DMS53 (cell line): ENCODE measurements around the gene BCL2.
A peak's percentile ranks its signal among the peaks of the same experiment; 100 is the strongest.
"Not testable (repeated sequence)": the region's sequence is repeated elsewhere in the genome, so short reads cannot be mapped to it uniquely, and the experiment has no call there.

Source experiments
- DNase-seq: peaks from one replicate; lab custom pipeline; 2025; lab: John Stamatoyannopoulos, UW

BCL2 gene

DNA sequence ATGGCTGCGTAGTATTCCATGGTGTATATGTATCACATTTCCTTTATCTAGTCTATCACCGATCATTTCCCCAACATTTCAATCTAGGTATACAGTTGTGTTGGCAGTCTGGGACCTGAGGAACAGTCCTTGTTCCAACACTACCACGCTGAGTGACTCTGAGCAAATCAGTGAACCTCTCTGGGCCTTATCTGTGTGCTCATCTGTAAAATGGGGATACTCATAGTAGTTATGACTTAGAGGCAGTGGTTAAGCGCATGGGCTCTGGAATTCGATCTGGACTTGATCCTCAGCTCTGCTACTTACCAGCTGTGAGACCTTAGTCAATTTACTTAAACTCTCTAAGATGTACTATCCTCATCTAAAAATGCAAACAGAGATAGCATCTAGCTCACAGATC, 85.1 kb downstream of the BCL2 start:
- no peak for DNase-seq

- no peak for DNase-seq
Observed at GRCh38 chr18:63233334-63233733, 86.2 kb downstream of the BCL2 start.

- DNase-seq, result peak; percentile 45
Observed at GRCh38 chr18:63232826-63233225, 86.7 kb downstream of the BCL2 start.

GRCh38 chr18:63229971-63230370, 89.6 kb downstream of the BCL2 start:
- DNase-seq, result no peak

GRCh38 chr18:63225434-63225833, 94.1 kb downstream of the BCL2 start:
- peak; percentile 89 for DNase-seq

DNA sequence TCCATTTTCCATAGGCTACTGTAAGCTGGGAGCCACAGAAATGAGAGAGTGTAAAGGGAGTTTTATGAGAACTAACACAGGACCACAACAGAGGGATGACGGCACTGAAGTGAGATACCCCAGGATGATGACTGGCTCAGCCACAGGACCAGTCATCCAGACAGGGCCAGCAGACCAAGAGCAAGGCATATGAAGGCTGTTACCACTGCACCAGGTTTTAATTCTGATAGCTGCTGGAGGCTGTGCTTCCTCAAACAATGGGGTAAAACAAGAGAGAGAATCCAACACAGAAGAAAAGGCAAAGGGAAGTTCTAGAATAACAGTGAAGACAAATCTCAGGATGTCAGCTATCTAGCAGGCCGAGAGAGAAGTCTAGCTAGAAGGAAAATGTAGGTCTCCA, 94.9 kb downstream of the BCL2 start:
- peak; percentile 43 for DNase-seq

GRCh38 chr18:63223837-63224236, 95.7 kb downstream of the BCL2 start:
- no peak for DNase-seq

GRCh38 chr18:63220903-63221302, 98.7 kb downstream of the BCL2 start:
- DNase-seq, result no peak

GRCh38 chr18:63218472-63218871, 101.1 kb downstream of the BCL2 start:
- DNase-seq, result peak; percentile 46

- DNase-seq, result peak; percentile 97
Observed at GRCh38 chr18:63216516-63217311, 102.9 kb downstream of the BCL2 start.

DNA sequence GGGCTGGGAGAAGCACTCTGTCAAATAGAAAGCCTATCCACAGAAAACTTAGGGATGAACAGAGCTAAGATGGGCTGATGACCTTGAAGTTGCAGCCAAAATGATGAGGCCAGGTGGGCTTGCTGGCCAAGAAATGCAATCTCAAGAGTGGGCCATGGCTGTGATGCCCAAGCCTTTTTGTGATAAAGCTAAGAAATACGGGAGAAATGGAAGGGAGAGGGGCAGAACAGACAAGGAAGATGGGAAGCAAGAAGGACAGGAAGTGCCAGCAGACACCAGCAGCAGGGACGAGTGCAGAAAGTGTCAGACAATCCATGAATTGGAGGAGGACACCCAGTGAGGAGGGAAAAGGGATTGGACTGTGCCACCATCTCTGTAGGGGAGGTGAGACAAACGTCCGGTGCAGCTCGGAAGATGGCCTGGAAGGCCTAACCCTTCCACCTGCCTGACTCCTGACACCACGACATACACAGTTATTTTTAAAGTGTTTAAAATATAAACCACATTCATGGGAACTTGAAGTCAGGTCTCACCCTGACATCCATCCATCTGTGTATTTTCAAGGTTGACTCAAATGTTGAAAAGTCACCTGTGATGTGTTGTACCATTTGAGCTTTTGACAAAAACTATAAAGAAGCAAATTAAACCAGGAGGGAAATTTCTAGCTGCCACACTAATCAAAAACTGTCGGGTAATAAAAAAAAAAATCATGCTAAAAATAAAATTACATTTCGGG, 105.5 kb downstream of the BCL2 start:
- peak; percentile 36 for DNase-seq

GRCh38 chr18:63213331-63213900, 106.2 kb downstream of the BCL2 start:
- DNase-seq, result no peak

DNA sequence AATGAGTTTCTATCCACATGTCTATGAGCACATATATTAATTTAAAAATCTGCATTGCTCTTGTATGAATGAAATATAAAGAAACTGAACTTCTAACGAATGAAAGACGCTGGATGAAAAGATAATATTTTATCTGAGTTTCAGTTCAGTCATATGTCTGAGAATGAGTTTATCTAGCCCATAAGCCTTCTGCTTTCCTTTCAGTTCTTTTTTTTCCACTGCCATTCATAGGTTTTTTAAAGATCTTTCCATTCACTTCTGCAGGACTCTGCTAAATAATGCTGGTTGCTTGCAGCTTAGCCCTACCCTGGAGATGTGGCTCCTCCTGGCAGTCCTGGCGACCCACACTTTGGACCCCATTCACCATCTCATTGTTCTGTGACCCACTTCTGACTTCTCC, 109.0 kb downstream of the BCL2 start:
- no peak for DNase-seq

GRCh38 chr18:63208676-63209075, 110.9 kb downstream of the BCL2 start:
- peak; percentile 91 for DNase-seq

DNA sequence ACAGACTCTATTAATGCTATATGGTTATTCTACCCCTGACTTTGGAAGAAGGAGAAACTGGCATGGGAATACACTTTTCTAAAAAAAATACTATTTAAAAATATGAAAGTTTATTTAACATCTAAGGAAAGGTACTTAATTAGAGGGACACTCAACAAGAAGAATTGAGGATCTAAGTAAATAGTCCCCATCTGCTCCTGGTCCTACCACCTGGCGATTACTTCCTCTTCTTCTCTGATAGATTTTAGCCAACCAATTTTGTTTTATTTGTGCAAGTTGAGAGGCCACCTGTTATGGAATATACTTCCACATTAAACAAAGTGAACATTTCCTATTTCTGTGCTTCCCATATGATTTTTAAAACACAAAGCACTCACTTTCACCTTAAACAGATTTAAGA, 111.7 kb downstream of the BCL2 start:
- peak; percentile 92 for DNase-seq

GRCh38 chr18:63207143-63207790, 112.3 kb downstream of the BCL2 start:
- peak; percentile 99 for DNase-seq

DNA sequence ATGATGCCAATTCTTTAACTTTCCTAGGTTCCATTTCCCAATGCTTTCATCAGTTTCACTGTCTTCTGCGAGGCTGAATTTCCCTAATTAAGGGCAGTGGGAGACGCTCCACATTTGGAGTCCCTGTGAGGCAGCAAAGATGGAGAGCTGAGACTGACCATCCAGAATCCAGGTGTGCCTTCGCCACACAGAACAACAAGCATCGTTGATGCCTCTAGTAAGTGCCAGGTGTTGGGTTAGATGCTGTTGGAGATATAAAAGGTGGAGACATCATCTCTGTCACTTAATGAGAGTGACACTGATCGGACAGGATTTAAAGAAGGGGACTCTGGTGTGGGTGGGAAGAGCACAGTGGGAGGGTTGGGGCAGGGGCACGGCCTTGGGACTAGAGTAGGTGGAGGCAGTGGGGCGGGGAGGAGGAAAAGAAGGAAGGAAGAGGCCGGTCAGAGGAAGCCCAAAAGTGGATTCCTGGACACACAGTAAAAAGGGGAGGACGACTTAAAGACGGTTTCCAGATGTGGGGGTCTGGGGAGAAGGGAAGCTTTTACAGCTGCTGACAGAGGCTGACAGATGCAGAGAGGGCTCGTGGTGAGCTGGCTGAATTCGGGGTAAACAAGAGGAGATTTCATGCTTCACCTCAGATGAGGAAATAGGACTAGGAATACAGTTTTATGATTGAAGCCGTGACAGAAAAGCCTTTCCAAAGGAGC, 113.0 kb downstream of the BCL2 start:
- DNase-seq, result peak; percentile 86

- DNase-seq, result peak; percentile 67
Observed at GRCh38 chr18:63205791-63206252, 113.7 kb downstream of the BCL2 start.

- DNase-seq, result no peak
Observed at GRCh38 chr18:63203497-63203896, 116.1 kb downstream of the BCL2 start.

DNA sequence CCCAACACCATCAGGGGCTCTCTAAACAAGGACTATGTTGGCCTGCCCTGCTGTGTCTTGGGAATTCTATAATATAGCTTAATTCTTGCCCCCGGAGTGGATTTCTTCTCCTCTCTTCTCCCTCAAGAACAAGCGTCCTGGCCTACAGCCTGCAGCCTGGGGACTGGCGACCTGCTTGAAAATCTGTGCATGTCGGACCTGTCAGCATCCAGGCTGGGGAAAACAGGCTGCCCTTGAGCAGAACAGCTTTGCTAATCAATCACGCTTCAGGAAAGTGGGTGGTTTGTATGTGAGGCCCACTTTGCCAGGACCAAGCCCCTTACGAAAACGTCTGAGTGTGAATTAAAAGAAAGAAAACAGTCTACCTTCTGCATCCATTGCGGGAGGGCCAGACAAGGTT, 116.7 kb downstream of the BCL2 start:
- DNase-seq, result no peak

GRCh38 chr18:63201456-63201855, 118.1 kb downstream of the BCL2 start:
- not testable (repeated sequence) for DNase-seq

- peak; percentile 19 for DNase-seq
Observed at GRCh38 chr18:63199743-63200241, 119.8 kb downstream of the BCL2 start.
